Peyer's patch (tissue), 4 donors: ENCODE results near the gene NEK8. TPM values are rescaled to one million over a fixed set of nuclear protein-coding genes. Genes with fewer than 3 reads are reported as not detected.
A peak's percentile ranks its signal among the peaks of the same experiment; 100 is the strongest.

Source experiments
- DNase-seq, 3 donors: peaks; one replicate each; pipeline ENCODE4 v3.0.0-alpha.2; 2017 to 2019
- H3K27ac ChIP-seq, 4 donors: fragments of 200-600 bp; sonication (generic); one replicate each; pipeline ENCODE4 v1.5.1; 2016 to 2019
- H3K27me3 ChIP-seq, 2 donors: fragments of 200-600 bp; sonication (generic); one replicate each; pipeline ENCODE4 v1.5.1; 2019
- H3K36me3 ChIP-seq, 3 donors: fragments of 200-600 bp; sonication (generic); one replicate each; pipeline ENCODE4 v1.5.1; 2016 to 2019
- H3K4me1 ChIP-seq, 4 donors: fragments of 200-600 bp; sonication (generic); one replicate each; pipeline ENCODE4 v1.5.1; 2016 to 2019
- H3K4me3 ChIP-seq, 4 donors: fragments of 200-600 bp; sonication (generic); 1 replicate in 3 of 4; 2 replicates in 1 of 4; pipeline ENCODE4 v1.5.1; 2016 to 2019; ENCODE audit warnings: mild to moderate bottlenecking in 1 of 4
- H3K9me3 ChIP-seq, 4 donors: fragments of 200-600 bp; sonication (generic); one replicate each; pipeline ENCODE4 v1.5.1; 2016 to 2019; ENCODE audit warnings: mild to moderate bottlenecking in 1 of 4
- POLR2A ChIP-seq, 2 donors: fragments of 450-650 bp; IDR thresholded peaks; one replicate each; pipeline ENCODE4 v1.5.1; 2017; ENCODE audit warnings: antibody characterized with exemption in 2 of 2, mild to moderate bottlenecking in 2 of 2, moderate library complexity in 2 of 2
- total RNA-seq, 4 donors: library from RNA; depleted of rRNA; stranded (reverse); fragments of >200 nt; gene quantifications; one replicate each; pipeline ENCODE4 v1.1.0, GENCODE V29; 2016
- TF ChIP-seq, protein P1 (sequence below), 6 experiments: fragments of 450-650 bp in 4 of 6; fragments of 200-600 bp in 2 of 6; sonication (generic) in 1 of 6; IDR thresholded peaks; one replicate each; pipeline ENCODE4 v1.5.1; 2017 to 2019; ENCODE audit warnings: antibody characterized with exemption in 6 of 6, mild to moderate bottlenecking in 3 of 6, moderate library complexity in 1 of 6

Gene NEK8
- total RNA-seq, 4 donors from 2014 or later: 7.4 to 89.1 (median 14.0) TPM

DNA sequence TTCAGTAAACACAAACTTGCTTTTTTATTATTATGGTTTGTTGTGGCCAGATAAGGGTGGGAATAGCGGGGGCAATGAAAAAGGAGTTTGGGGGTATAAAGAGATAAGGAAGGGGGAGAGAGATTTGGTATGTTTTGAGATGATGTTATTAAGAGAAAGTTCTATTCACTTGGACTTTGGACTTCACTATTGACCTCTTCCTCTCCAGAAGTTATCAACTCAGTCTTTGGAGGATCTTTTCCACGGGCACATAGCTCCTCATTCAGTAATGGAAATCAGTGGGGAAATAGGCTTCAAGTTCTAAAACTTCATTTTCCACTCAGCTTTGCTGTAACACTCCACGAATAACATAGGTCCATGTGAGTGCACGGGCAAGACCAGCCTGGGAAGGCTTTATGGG lies 40.1 kb upstream of the NEK8 start:
- peaks cover 0 to 100% (median 3%) of the 10 kb centered on the region in 3 donors for H3K36me3 ChIP-seq

DNA sequence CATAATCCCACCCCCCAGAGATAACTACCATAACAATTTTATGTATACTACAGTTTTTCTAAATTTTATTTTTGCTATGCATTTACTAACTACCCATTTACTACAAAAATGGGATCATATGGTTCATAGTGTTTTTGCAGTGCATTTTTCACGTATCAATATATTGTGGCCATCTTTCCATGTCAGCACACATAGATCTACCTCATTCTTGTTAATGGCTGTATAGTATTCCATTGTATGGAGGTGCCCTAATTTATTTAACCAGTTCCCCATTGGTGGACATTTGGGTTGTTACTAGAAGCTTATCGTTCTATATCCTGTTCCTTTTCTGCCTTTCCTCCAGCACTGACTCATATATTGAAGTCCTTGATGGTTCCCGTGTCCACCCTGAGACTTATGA lies 39.6 kb upstream of the NEK8 start:
- Histone ChIP-seq H3K36me3 (peaks cover 0 to 100% (median 4%) of the 10 kb centered on the region in 3 donors), H3K4me3 (no peak overlapping the region), H3K27ac (no peak overlapping the region), H3K9me3 (no peaks in the 10 kb centered on the region), H3K4me1 (no peaks in the 10 kb centered on the region), H3K27me3 (no peaks in the 10 kb centered on the region)
- no peak for DNase-seq
- TF ChIP-seq POLR2A (IDR thresholded peaks at IDR 0.05): no peak
- TF ChIP-seq, protein P1, sequence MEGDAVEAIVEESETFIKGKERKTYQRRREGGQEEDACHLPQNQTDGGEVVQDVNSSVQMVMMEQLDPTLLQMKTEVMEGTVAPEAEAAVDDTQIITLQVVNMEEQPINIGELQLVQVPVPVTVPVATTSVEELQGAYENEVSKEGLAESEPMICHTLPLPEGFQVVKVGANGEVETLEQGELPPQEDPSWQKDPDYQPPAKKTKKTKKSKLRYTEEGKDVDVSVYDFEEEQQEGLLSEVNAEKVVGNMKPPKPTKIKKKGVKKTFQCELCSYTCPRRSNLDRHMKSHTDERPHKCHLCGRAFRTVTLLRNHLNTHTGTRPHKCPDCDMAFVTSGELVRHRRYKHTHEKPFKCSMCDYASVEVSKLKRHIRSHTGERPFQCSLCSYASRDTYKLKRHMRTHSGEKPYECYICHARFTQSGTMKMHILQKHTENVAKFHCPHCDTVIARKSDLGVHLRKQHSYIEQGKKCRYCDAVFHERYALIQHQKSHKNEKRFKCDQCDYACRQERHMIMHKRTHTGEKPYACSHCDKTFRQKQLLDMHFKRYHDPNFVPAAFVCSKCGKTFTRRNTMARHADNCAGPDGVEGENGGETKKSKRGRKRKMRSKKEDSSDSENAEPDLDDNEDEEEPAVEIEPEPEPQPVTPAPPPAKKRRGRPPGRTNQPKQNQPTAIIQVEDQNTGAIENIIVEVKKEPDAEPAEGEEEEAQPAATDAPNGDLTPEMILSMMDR (IDR thresholded peaks at IDR 0.05): no peak

More for the DNA sequence above, 40.1 kb upstream of the NEK8 start:
- TF ChIP-seq POLR2A (IDR thresholded peaks at IDR 0.05): no peak
- TF ChIP-seq, protein P1 (IDR thresholded peaks at IDR 0.05): no peak
- DNase-seq: no peak
- no peaks in the 10 kb centered on the region for H3K9me3 ChIP-seq
- no peaks in the 10 kb centered on the region for H3K4me1 ChIP-seq
- no peaks in the 10 kb centered on the region for H3K27me3 ChIP-seq
- no peak overlapping the region for H3K27ac ChIP-seq
- H3K4me3 ChIP-seq: no peak overlapping the region

DNA sequence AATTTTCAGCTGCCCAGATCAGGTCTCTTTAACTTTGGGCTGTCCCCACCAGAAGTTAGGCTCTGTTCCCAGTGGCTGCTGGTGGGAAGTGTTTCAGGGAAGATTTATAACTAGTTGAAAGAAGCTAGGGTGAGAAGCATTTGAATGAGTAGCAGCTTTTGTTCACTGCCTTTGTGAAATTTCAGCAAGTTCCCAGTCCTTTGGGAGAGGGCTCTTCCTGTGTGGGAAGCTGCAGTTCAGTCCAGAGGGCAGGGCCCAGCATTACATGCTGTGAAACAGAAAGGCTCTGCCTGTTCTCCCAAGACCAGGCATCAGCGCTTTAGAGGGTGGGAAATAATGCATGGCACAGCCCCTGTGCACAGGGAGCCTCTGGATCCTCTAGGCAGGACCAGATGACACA lies 34.7 kb upstream of the NEK8 start:
- TF ChIP-seq POLR2A (IDR thresholded peaks at IDR 0.05): no peak
- TF ChIP-seq, protein P1 (IDR thresholded peaks at IDR 0.05): no peak
- no peak for DNase-seq

DNA sequence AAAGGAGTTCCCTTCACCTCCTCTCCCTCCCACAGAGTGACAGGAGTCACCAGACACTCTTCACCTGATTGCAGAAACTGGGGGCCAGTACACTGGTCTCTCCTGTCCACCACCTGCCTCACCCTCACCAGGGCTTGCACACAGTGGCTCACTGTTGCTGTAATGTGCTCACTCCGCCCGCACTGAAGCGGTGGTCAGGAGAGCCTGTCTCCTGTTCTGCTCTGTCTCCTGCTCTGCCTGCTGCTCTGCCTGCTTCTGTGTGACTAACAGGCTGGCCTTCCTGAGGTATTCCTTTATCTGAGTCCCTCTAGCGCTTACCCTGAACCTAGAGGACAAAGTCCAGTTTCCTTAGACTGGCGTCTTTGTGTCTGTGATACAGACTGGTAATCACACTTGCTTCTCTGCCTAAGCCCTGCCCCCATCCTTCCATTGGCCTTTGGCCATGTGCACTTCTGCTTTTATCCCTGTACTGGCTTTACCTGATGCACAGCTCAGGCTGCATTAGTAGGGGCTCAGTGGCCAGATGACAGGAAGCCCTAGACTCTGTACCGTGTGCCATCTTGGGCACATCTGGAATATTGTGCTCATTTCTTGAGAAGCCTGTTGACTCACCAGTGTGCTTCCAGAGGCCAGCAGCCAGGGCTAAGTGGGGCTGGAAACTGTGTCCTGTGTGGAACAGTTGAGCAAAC lies 30.2 kb upstream of the NEK8 start:
- peaks cover 0 to 100% (median 3%) of the 10 kb centered on the region in 3 donors for H3K36me3 ChIP-seq
- no peaks in the 10 kb centered on the region for H3K9me3 ChIP-seq

More for the DNA sequence above, 34.7 kb upstream of the NEK8 start:
- H3K9me3 ChIP-seq: no peaks in the 10 kb centered on the region
- H3K27me3 ChIP-seq: no peaks in the 10 kb centered on the region
- H3K4me3 ChIP-seq: no peak overlapping the region
- no peak overlapping the region for H3K27ac ChIP-seq
- peaks cover 0 to 15% (median 0%) of the 10 kb centered on the region in 4 donors for H3K4me1 ChIP-seq
- H3K36me3 ChIP-seq: peaks cover 0 to 100% (median 3%) of the 10 kb centered on the region in 3 donors

DNA sequence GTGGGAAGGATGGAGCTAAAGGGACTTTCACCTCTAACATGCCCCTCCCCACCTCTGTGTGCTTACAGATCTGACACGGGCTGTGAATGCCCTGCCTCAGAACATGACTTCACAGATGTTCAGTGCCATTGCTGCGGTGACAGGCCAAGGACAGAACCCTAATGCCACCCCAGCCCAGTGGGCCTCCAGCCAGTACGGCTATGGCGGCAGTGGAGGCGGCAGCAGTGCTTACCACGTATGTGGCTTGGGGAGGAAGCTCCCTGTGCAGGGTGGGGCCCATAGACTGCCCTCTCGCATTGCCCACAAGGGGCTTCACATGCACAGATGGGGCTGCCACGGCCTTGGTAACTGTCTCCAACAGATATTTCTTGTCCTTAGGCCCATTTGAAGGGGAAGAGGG lies 28.3 kb upstream of the NEK8 start:
- Histone ChIP-seq H3K27me3 (no peaks in the 10 kb centered on the region), H3K36me3 (peaks cover 0 to 83% (median 0%) of the 10 kb centered on the region in 3 donors), H3K4me3 (no peak overlapping the region), H3K9me3 (no peaks in the 10 kb centered on the region), H3K27ac (peak overlapping the region in 1 of 4 donors; percentile 34), H3K4me1 (peaks cover 0 to 30% (median 2%) of the 10 kb centered on the region in 4 donors)
- TF ChIP-seq POLR2A (IDR thresholded peaks at IDR 0.05): no peak
- TF ChIP-seq, protein P1 (IDR thresholded peaks at IDR 0.05): no peak
- no peak for DNase-seq

More for the DNA sequence above, 30.2 kb upstream of the NEK8 start:
- H3K27ac ChIP-seq: peak overlapping the region in 3 of 4 donors; percentile 72 to 87 (median 77)
- TF ChIP-seq, protein P1 (IDR thresholded peaks at IDR 0.05): peak in 3 of 6 experiments; percentile 6 to 26 (median 19)
- TF ChIP-seq POLR2A (IDR thresholded peaks at IDR 0.05): peak; percentile 90 to 91
- peak overlapping the region in 1 of 4 donors; percentile 13 for H3K4me3 ChIP-seq
- peaks cover 0 to 30% (median 2%) of the 10 kb centered on the region in 4 donors for H3K4me1 ChIP-seq
- peak in 2 of 3 donors; percentile 88 to 90 for DNase-seq
- H3K27me3 ChIP-seq: no peaks in the 10 kb centered on the region
